Stimulated activated CD8-positive, alpha-beta memory T cell treated with anti-CD3 and anti-CD28 coated beads, Interleukin-7, amount 100 ng/mL, for 4 hours (primary cell): Measurements from ENCODE around the gene LPP.

Source experiments
- DNase-seq, 2 donors: peaks; one replicate each; pipeline ENCODE4 v3.0.0-alpha.2; 2020; ENCODE audit warnings: low read depth in 2 of 2

The LPP gene

GRCh38 chr3:188272481-188273372, 118.8 kb downstream of the LPP start:
- no peak for DNase-seq

DNA sequence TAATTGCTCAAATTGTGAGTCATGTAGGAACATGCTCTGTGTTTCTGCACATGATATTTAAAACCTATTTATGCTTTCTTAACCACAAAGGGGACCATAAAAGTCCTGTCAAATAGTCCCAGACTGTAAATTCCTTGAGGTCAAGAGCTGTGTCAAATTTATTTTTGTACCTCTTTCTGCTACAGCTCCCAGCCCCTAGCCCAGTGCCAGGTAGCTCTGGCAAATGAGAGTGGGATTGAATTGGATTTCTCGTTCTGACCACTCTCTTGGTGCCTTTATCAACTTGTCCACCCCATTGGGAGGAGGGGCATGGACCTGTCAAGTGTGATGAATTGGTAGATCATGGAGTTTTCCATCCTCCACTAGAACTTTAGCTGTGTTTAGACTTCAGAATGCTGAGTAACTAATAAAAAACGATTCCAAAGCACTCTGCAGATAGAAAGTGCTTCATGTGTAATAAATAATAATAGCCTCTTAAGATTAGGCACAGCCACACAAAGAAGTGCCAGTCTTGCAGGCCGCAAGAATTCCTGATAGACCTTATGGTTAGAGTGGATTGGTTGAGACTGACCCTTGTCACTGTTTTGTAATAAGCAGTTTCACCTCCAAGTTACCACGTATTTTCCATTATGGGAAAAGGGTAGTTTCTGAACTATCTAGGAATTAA, 120.4 kb downstream of the LPP start:
- no peak for DNase-seq

DNA sequence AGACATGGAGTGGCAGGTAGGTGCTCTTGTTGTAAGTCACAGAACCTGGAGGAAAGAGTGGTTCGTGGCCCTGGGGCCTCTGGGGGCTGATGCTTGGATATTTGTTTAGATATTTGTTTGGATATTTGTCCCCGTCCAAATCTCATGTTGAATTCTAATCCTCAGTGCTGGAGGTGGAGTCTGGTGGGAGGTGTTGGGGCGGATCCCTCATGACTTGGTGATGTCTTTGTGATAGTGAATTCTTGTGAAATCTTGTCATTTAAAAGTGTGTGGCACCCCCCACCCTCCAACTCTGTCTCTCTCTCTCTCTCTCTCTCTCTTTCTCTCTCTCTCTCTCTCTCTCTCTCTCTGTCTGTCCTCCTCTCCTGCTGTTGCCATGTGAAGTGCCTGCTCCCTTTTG, 122.4 kb downstream of the LPP start:
- DNase-seq: no peak

GRCh38 chr3:188278717-188279324, 124.9 kb downstream of the LPP start:
- DNase-seq: no peak

DNA sequence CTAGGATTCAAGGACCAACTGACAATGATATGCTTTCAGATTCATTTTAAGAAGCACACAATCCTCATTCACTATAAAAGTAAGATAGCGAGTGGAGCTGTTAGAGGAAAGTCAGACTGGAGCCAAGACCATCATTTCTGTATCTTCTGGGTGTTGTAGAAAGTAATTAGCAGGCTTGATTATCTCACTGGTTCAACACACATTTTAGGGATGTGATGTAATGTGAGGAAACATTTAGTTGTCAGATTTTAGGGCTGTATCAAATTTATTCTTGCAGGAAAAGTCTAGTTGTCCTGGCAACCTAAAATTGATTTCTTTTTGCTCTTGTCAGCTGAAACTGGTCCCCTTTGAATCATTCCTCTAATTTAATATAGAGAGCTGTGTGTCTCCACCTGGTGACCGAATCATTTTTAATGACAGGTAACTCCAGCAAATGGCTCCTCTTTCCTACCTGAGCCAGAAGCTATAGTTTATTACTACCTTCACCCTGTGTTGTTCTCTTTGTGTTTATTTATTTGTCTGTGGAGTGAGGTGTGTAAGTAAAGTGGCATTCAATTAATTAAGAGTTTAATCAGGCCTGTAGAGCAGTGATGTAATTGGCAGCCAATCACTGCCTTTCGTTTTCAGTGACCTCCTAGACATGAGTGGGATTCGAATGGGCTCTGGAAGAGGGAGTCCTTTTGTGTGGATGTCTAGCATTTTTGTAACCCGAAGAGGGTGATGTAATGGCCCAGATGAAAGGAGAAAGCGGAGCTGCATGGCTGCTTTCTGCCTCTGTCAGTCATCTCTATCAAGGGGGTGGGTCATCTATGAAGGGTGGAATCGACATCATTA, 125.8 kb downstream of the LPP start:
- no peak for DNase-seq

DNA sequence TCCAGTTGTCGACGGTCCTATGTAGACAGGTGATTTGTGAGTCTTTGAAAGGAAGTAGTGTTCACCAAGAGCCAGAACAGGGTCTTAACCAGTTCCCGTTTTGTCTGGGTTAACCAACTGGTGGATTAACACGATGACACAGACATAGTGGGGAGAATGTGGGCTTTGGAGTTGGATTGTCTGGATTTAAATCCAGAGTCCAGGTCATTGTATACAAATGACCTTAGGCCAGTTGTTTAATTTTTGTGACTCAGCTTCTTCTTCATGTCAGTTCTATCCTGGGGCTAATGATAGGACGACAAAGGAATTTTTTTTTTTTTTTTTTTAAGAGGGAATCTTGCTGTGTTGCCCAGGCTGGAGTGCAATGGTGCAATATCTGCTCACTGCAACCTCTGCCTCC, 126.7 kb downstream of the LPP start:
- DNase-seq: no peak

- DNase-seq: no peak
Observed at GRCh38 chr3:188282871-188283270, 128.9 kb downstream of the LPP start.

GRCh38 chr3:188283347-188283746, 129.4 kb downstream of the LPP start:
- no peak for DNase-seq

GRCh38 chr3:188284455-188285212, 130.7 kb downstream of the LPP start:
- DNase-seq: no peak

DNA sequence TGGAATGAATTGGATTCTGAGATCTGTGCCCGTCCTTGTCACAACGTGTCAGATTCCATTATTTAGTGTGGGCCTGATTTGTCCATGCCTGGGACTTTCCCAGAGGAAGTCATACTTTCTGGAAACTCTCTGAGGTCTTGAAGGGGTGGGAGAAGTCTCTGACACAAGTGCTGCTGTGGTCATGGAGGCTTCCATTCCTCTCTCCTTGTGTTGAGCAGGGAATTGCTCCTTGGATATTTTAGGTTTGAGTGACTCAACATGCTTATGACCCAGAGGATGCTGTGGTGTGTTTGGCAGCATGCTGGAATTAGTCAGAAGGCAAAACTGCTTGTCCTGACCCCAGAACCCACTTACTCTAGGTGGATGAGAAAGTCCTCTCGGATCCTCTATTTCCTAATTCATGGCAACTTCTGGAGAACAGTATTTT, 132.1 kb downstream of the LPP start:
- no peak for DNase-seq

DNA sequence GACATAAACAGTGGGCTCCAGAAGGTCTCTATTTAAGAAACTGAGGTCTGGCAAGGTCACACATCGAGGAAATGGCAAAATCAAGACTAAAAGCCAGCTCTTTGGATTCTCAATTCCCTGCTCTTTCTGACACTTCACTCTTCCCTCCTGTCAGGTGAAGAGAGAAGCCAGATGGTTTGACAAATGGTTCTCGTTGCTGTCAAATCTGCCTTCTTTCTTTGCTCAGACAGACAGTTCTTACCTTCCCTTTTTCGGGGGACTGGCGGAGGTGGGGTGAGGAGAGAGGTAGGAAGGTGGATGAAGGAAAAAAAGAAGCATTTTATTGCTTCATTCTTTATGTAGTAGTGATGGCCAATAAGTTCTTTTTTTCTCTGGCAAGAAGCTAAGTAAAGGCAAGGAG, 133.4 kb downstream of the LPP start:
- no peak for DNase-seq

DNA sequence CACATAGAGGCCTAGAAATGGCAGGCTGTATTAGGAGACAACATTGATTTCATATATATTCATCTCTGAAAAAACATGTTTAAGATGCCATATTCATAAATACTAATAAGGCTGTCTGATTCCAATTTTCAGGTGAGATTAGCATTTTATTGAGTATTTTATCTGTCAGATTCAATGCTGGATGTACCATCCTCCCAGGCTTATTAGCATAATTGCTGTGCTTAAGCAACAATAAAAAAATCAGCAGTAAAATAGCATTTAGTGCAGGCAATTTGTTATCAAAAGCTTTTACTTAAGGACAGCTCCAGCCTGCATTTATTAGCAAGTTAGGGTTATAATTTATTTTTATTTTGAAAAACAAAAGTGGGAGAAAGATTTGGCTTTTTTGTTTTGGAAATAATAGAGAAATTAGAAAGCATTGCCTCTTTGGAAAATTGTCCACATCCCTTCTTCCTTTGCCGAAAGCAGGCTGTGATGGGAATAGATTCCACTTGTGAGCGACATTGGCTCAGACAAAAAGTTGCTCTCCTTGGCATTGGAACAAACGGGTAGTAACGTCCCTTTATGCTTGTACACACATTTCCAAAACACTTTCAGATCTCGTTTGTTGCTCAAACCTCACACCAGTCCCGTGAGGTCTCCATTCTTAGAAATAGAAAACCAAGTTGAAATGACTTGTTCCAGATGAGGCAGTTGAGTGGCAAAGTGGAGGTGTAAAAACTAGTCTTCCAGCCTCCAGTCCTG, 134.0 kb downstream of the LPP start:
- DNase-seq: no peak

GRCh38 chr3:188292251-188292650, 138.3 kb downstream of the LPP start:
- DNase-seq: no peak

GRCh38 chr3:188292827-188293226, 138.9 kb downstream of the LPP start:
- DNase-seq: no peak

DNA sequence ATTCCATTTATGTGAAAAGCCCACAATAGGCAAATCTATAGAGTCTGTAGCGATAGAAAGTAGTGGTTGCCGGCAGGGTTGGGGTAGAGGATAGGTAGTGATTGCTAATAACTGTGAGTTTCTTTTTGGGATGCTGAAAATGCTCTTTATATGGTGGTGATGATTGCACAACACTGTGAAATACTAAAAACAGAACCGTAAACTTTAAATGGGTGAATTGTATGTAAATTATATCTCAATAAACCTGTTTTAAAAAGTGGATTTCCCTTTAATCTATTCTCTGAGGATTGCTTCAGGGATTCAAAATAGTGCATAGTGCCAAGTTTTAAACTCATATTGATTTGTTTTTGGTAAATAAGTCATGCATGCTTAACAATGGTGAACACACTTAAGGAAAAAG, 140.2 kb downstream of the LPP start:
- DNase-seq: no peak

GRCh38 chr3:188294823-188295487, 141.0 kb downstream of the LPP start:
- no peak for DNase-seq

- DNase-seq: no peak
Observed at GRCh38 chr3:188295876-188296275, 141.9 kb downstream of the LPP start.

GRCh38 chr3:188296761-188297612, 143.0 kb downstream of the LPP start:
- DNase-seq: no peak

DNA sequence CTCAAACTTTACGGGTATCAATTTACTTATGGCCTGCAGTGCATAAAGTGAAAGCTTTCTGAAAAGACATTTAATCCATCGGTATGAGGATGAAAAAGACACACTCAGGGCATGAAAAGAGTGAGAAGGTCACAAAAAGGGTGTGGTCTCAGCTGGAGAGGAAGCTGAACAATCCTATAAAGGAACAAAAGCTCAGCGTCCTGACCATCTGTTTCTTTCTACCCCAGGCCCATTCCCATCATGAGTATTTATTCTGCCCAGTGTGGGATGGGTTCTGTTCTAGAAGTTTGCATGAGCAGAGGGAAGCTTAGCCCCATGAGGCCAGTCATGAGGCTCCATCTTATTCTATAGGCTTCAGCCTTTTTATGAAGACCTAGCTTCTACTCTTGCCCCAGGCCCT, 144.6 kb downstream of the LPP start:
- DNase-seq: no peak
